HepG2 (cell line): Measurements from ENCODE around the gene SRGAP3. TPM values are rescaled to one million over a fixed set of nuclear protein-coding genes. Genes with fewer than 3 reads are reported as not detected.

Source experiments
- ATAC-seq: fragments of 200-7000 bp; cut with Tn5 transposase; 3 replicates; pipeline ENCODE4 v1.9.1; 2020; ENCODE audit warnings: mild to moderate bottlenecking, moderate library complexity
- BruUV-seq: library from RNA; stranded (reverse); fragments of 400-500 nt; replicated peaks from 2 replicates; lab custom pipeline; 2021; lab: Mats Ljungman, UMichigan
- CTCF ChIA-PET: fragments of 300-600 bp; formaldehyde crosslinking; extraction: SDS; loops from one replicate; lab custom pipeline; 2021; ENCODE audit warnings: low total read pairs, inconsistent platforms, low intra/inter-chr PET ratio; lab: Yijun Ruan, JAX
- POLR2A ChIA-PET: fragments of 350-600 bp; sonication (Branson Sonifier 250); formaldehyde crosslinking; loops from one replicate; lab custom pipeline; 2020; ENCODE audit warnings: antibody characterized with exemption, inconsistent platforms; lab: Yijun Ruan, JAX
- DNase-seq: peaks from one replicate; pipeline ENCODE4 v3.0.0-alpha.2; 2015; ENCODE audit warnings: low spot score
- FAIRE-seq: peaks from 3 replicates; lab custom pipeline; 2011; peaks lifted over from hg19 to GRCh38; lab: Jason Lieb, UNC
- H2AFZ ChIP-seq: one replicate; pipeline ENCODE4 v1.6.1; 2011; ENCODE audit warnings: low read length, inconsistent platforms
- H3K27ac ChIP-seq: fragments of 300-600 bp; 3 replicates; pipeline ENCODE4 v1.8.0; 2011; ENCODE audit warnings: mixed run types, mild to moderate bottlenecking, mixed read lengths, low read length, inconsistent platforms; ENCODE audit not compliant: insufficient read depth; ENCODE audit errors: extremely low read length
- H3K27me3 ChIP-seq, 2 experiments: fragments of 200-600 bp in 1 of 2; 2 replicates in 1 of 2; 3 replicates in 1 of 2; pipeline versions ENCODE4 v1.6.0 to v1.8.0; 2011; ENCODE audit warnings: low read length in 2 of 2, mild to moderate bottlenecking in 2 of 2, moderate library complexity in 2 of 2, inconsistent platforms in 1 of 2; ENCODE audit not compliant: insufficient read depth in 2 of 2, control insufficient read depth in 1 of 2
- H3K36me3 ChIP-seq, 2 experiments: fragments of 200-600 bp in 1 of 2; replicated peaks in 1 of 2; 2 replicates in 1 of 2; 3 replicates in 1 of 2; pipeline versions ENCODE4 v1.5.1 to v1.8.0; 2011; ENCODE audit warnings: low read length in 2 of 2, inconsistent platforms in 1 of 2; ENCODE audit not compliant: insufficient read depth in 2 of 2, control insufficient read depth in 1 of 2
- H3K4me1 ChIP-seq: 2 replicates; pipeline ENCODE4 v1.5.1; 2012; ENCODE audit warnings: low read length, inconsistent platforms; ENCODE audit not compliant: insufficient read depth
- H3K4me2 ChIP-seq: 2 replicates; pipeline ENCODE4 v1.6.0; 2011; ENCODE audit warnings: low read depth, low read length, inconsistent platforms
- H3K4me3 ChIP-seq, 3 experiments: fragments of 200-600 bp in 1 of 3; sonication (generic), shearing (Covaris generic) in 1 of 3; replicated peaks in 1 of 3; 2 replicates each; pipeline ENCODE4 v1.5.1; 2011 to 2016; ENCODE audit warnings: low read length in 3 of 3, inconsistent platforms in 2 of 3, low read depth in 2 of 3, mild to moderate bottlenecking in 2 of 3, control low read depth in 1 of 3, mixed read lengths in 1 of 3; ENCODE audit not compliant: insufficient read depth in 1 of 3
- H3K79me2 ChIP-seq: one replicate; pipeline ENCODE4 v1.6.1; 2011; ENCODE audit warnings: low read length, inconsistent platforms; ENCODE audit not compliant: insufficient read depth
- H3K9ac ChIP-seq: 2 replicates; pipeline ENCODE4 v1.6.0; 2011; ENCODE audit warnings: mild to moderate bottlenecking, low read depth, low read length, inconsistent platforms; ENCODE audit not compliant: insufficient read depth
- H3K9me3 ChIP-seq: 2 replicates; pipeline ENCODE4 v1.5.1; 2012; ENCODE audit warnings: mild to moderate bottlenecking, low read length
- H4K20me1 ChIP-seq: 2 replicates; pipeline ENCODE4 v1.6.0; 2011; ENCODE audit warnings: inconsistent platforms, mild to moderate bottlenecking, low read length, moderate library complexity; ENCODE audit not compliant: insufficient read depth
- FOXA3 ChIP-seq: IDR thresholded peaks from 2 replicates; pipeline ENCODE4 v1.6.1; 2016; ENCODE audit warnings: missing genetic modification reagents, missing compliant biosample characterization
- YEATS2 ChIP-seq: sonication (generic); formaldehyde crosslinking; IDR thresholded peaks from 2 replicates; pipeline ENCODE4 v1.4.0; 2020; ENCODE audit warnings: missing genetic modification reagents, borderline replicate concordance
- ZC3H4 ChIP-seq: sonication (generic); formaldehyde crosslinking; IDR thresholded peaks from 2 replicates; pipeline ENCODE4 v1.4.0; 2020; ENCODE audit warnings: missing genetic modification reagents, borderline replicate concordance
- ZFP62 ChIP-seq: sonication (generic); formaldehyde crosslinking; IDR thresholded peaks from 2 replicates; pipeline ENCODE4 v1.4.0; 2020; ENCODE audit warnings: missing genetic modification reagents
- ZIK1 ChIP-seq: sonication (generic); formaldehyde crosslinking; IDR thresholded peaks from 2 replicates; pipeline ENCODE4 v1.5.0; 2020; ENCODE audit warnings: mild to moderate bottlenecking, low read depth, missing genetic modification reagents, borderline replicate concordance
- WGBS: methylation state at CpG from one replicate; pipeline ENCODE4 v1.1.6; 2017; ENCODE audit warnings: low lambda C conversion rate; 5-methylcytosine and 5-hydroxymethylcytosine counted together
- in situ Hi-C: cut with HindIII; loops from 2 replicates; pipeline ENCODE4 v1.10.0; 2017; ENCODE audit warnings: low pct_unique_long_range_greater_than_20kb; ENCODE audit not compliant: extremely low pct_ligation_motif_present
- intact Hi-C: fragments of 100-400 bp; cut with micrococcal nuclease; formaldehyde crosslinking; loops from one replicate; pipeline ENCODE4 v1.10.0; 2022; ENCODE audit not compliant: unreplicated experiment
- polyA plus RNA-seq, 8 experiments: library from polyadenylated mRNA; depleted of rRNA in 3 of 8; stranded (reverse) in 7 of 8; unstranded in 1 of 8; fragments of >200 nt; fragmentation: Illumina TruSeq in 4 of 8; extraction: Trizol in 4 of 8; gene quantifications; 2 replicates each; pipeline versions ENCODE4 v1.2.1 to v1.2.3, GENCODE V29; 2011 to 2016; ENCODE audit warnings: low read depth in 4 of 8, missing spikeins in 1 of 8, mixed read lengths in 1 of 8; ENCODE audit not compliant: insufficient read depth in 1 of 8
- total RNA-seq, 5 experiments: library from RNA; depleted of rRNA; stranded (reverse); fragments of >200 nt; fragmentation: Illumina TruSeq; extraction: Trizol; gene quantifications; 2 replicates each; pipeline ENCODE4 v1.2.3, GENCODE V29; 2016; ENCODE audit warnings: low read depth in 1 of 5
- TF ChIP-seq, protein P1 (sequence below): sonication (generic); formaldehyde crosslinking; IDR thresholded peaks from 2 replicates; pipeline ENCODE4 v1.8.0; 2022; ENCODE audit warnings: mild to moderate bottlenecking, missing genetic modification reagents
- TF ChIP-seq, protein P2 (sequence below): sonication (generic); formaldehyde crosslinking; IDR thresholded peaks from 2 replicates; pipeline ENCODE4 v1.5.1; 2020; ENCODE audit warnings: mild to moderate bottlenecking, missing genetic modification reagents, moderate library complexity

Gene SRGAP3
- total and polyA plus RNA-seq, 2 of the 13 experiments (the other 11 are each of a cell fraction or from before 2014, with no cell fraction given) = 1.2 to 1.4 TPM

DNA sequence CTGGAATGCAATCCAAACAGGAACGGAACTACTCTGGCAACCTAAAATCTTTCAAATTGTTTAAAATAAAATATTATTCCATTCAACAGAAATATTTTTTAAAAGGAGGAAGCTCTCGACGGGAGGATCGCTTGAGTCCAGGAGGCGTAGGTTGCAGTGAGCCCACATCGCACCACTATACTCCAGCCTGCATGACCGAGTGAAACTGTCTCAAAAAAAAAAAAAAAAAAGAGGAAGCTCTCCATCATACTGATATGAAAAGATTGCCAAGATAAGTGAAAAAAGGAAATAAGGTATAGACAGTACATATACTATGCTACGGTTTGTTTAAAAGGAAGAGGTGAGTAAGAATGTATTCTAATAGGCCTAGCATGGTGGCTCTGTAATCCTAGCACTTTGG lies 289.8 kb downstream of the SRGAP3 start:
- ATAC-seq (no peak), FAIRE-seq (no peak), DNase-seq (no peak)
- in situ Hi-C loops = no loop called here
- Histone ChIP-seq H3K4me1 (peaks cover 39% of the 10 kb centered on the region), H3K27ac (no peak overlapping the region), H4K20me1 (no peaks in the 10 kb centered on the region), H3K4me2 (no peak overlapping the region), H2AFZ (no peak overlapping the region), H3K9ac (no peak overlapping the region), H3K36me3 (peaks cover 0 to 27% of the 10 kb centered on the region in 2 experiments; a peak in 3 of 5 replicates), H3K27me3 (no peaks in the 10 kb centered on the region; a peak in 1 of 5 replicates), H3K9me3 (no peaks in the 10 kb centered on the region), H3K79me2 (peaks cover 39% of the 10 kb centered on the region), H3K4me3 (no peak overlapping the region)
- intact Hi-C loops = loop anchor here (10.0 kb wide), 1 partner anchor 295 kb away; no protein-coding TSS in a partner anchor
- TF ChIP-seq FOXA3 (CRISPR knock-in tag) (no peak), ZFP62 (CRISPR knock-in tag) (no peak), YEATS2 (CRISPR knock-in tag) (no peak), ZIK1 (CRISPR knock-in tag) (no peak)
- TF ChIP-seq, protein P1, sequence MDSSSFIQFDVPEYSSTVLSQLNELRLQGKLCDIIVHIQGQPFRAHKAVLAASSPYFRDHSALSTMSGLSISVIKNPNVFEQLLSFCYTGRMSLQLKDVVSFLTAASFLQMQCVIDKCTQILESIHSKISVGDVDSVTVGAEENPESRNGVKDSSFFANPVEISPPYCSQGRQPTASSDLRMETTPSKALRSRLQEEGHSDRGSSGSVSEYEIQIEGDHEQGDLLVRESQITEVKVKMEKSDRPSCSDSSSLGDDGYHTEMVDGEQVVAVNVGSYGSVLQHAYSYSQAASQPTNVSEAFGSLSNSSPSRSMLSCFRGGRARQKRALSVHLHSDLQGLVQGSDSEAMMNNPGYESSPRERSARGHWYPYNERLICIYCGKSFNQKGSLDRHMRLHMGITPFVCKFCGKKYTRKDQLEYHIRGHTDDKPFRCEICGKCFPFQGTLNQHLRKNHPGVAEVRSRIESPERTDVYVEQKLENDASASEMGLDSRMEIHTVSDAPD (CRISPR knock-in tag) = no peak
- ChIA-PET POLR2A (no interaction called here), CTCF (no interaction called here)
- BruUV-seq = no TSS peak
- 94% methylated on average over 8 of the region's 8 CpGs for WGBS

DNA sequence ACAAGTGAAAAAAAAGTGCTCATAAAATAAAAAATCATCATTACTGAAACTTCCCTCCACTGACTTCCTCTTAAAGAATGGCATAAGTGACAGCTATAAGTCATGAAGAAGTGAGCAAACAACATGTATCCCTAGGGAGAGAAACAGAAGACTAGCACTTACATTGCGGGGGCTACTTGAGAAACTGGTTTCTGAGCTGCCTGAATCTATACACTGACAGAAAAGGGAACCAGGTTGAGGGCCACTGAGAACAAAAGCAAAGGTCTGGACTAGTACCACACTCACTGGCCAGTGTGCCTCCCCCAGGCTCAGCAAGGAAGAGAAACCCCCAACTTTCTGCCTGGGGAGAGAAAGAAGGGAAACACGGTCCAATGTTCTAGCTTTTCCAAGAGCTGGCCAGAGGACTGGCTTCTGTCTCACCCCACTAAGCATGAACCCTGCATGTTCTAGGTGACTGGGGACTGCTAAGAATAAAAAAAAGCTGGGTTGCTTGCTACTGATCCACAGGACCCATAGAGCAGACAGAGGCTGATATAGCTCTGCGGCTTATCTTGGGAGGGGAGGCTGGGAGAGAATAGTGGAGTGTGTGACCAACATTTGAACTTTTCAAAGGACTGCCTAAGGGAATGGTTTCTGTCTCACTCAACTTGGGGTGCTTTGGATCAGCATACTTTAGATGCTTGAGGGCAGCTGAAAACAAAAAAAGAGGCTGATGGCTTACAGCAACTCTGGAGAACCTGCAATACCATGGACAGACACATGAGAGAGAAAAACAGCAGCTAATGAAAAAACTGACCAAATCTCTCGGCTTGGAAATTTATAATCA lies 294.3 kb downstream of the SRGAP3 start:
- CTCF ChIA-PET = no interaction called here
- POLR2A ChIA-PET = no interaction called here
- no peak overlapping the region for H3K27ac ChIP-seq
- TF ChIP-seq, protein P2, sequence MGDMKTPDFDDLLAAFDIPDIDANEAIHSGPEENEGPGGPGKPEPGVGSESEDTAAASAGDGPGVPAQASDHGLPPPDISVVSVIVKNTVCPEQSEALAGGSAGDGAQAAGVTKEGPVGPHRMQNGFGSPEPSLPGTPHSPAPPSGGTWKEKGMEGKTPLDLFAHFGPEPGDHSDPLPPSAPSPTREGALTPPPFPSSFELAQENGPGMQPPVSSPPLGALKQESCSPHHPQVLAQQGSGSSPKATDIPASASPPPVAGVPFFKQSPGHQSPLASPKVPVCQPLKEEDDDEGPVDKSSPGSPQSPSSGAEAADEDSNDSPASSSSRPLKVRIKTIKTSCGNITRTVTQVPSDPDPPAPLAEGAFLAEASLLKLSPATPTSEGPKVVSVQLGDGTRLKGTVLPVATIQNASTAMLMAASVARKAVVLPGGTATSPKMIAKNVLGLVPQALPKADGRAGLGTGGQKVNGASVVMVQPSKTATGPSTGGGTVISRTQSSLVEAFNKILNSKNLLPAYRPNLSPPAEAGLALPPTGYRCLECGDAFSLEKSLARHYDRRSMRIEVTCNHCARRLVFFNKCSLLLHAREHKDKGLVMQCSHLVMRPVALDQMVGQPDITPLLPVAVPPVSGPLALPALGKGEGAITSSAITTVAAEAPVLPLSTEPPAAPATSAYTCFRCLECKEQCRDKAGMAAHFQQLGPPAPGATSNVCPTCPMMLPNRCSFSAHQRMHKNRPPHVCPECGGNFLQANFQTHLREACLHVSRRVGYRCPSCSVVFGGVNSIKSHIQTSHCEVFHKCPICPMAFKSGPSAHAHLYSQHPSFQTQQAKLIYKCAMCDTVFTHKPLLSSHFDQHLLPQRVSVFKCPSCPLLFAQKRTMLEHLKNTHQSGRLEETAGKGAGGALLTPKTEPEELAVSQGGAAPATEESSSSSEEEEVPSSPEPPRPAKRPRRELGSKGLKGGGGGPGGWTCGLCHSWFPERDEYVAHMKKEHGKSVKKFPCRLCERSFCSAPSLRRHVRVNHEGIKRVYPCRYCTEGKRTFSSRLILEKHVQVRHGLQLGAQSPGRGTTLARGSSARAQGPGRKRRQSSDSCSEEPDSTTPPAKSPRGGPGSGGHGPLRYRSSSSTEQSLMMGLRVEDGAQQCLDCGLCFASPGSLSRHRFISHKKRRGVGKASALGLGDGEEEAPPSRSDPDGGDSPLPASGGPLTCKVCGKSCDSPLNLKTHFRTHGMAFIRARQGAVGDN (CRISPR knock-in tag) = no peak
- no peak for TF ChIP-seq ZC3H4

More for the DNA sequence above, 294.3 kb downstream of the SRGAP3 start:
- peaks cover 35% of the 10 kb centered on the region for H3K79me2 ChIP-seq
- no peak overlapping the region for H3K4me2 ChIP-seq
- peaks cover 0 to 27% of the 10 kb centered on the region in 2 experiments; a peak in 3 of 5 replicates for H3K36me3 ChIP-seq
- H3K9me3 ChIP-seq = no peaks in the 10 kb centered on the region
- intact Hi-C loops = no loop called here
- no peaks in the 10 kb centered on the region for H4K20me1 ChIP-seq
- FAIRE-seq (no peak), DNase-seq (no peak), ATAC-seq (no peak; the same call in 2 of the 3 replicates)
- in situ Hi-C loops = no loop called here
- no TSS peak for BruUV-seq
- H2AFZ ChIP-seq = no peak overlapping the region
- H3K27me3 ChIP-seq = no peaks in the 10 kb centered on the region
- H3K4me3 ChIP-seq = no peak overlapping the region
- H3K9ac ChIP-seq = no peak overlapping the region
- WGBS = 96% methylated on average over 4 of the region's 4 CpGs
- H3K4me1 ChIP-seq = peaks cover 20% of the 10 kb centered on the region
